DMS153 (cell line): ENCODE results near the gene DBNL.

Source experiments
- DNase-seq: peaks from one replicate; lab custom pipeline; 2025; lab: John Stamatoyannopoulos, UW

Gene DBNL

GRCh38 chr7:44078521-44078920 lies 34.0 kb downstream of the DBNL start:
- DNase-seq: no peak

DNA sequence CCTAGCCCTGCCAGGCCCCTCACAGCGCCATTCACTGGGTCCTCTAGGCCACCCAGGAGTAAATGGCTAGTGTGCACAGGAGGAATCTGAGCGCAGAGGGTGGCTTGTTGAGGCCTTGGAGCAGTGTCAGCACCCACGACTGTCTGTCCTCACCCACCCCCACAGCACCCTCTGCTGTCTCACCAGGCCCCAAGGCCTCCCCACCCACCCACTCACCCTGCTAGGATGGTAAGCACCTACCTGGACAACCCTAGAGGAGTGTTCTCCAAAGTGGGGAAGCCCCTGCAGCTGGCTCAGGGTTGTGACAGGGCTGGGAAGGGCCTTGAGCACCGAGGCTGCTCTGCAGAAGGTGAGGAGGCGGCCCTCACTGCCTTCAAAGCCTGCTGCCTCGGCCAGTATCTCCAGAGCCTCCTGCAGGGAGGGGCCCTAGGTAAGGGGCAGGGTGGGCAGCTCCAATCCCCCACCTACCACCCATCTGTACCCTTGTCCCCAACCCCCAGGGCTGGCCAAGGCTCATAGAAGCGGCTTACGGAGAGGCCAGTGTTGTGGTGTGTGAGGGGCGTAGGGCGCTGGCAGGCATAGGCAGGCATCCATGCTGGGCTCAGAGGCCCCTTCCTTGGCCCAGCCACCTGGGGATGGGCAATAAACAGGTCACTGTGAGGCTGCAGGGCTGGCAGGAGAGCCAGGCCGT lies 35.0 kb downstream of the DBNL start:
- no peak for DNase-seq

GRCh38 chr7:44080118-44080517 lies 35.6 kb downstream of the DBNL start:
- no peak for DNase-seq

GRCh38 chr7:44080686-44081265 lies 36.3 kb downstream of the DBNL start:
- no peak for DNase-seq

DNA sequence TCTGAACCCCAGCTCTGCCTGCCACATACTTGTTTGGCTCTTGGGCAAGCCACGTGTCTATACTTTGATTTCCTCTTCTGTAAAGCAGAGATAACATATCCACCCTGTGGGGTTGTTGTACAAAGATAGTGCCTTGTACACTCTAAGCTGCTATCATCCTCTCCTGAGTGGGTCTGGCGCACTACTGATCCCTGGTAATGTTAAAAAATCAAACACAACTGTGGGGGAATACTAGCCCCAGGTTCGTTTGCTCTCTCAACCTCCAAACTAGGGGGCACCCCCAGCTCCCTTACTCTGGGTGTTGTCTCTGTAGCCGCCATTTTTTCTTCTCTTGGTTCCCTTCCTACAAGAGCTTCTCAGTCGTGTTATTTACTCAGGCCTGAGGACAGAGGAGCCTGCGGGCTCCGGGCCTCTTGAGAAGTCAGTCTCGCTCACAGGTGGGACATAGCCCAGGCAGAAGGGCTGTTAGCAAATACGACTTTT lies 36.8 kb downstream of the DBNL start:
- DNase-seq: no peak

DNA sequence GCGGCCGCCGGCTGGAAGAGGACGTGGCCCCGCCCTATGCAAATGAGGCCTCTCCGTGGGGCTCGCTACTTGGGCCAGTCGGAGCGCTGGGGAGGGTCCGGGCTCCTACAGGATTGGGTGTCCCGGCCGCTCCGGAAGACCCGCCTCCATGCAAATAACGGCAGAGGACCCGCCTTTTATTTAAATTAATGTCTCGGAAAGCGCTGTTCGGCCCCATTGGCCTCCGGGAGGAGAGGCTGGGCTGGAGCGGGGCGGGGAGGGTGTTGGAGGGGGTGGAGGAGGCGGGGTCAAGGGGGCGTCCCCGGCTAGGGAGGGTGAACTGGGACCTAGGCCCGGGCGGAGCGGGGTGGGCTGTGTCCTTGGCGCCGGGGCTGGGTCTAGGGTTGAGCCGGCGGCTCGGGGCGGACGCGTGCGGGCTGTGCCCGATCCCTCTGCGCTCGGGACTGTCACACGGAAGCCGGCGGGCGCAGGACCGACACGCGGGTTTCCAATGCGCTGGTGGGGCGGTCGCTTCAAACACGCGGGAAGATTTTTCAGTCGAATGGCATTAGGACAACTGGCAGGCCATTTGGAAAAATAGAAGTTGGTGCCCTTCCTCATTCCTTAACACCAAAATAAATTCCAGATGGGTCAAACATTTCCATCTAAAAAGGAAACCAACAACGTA lies 38.2 kb downstream of the DBNL start:
- peak; percentile 99 for DNase-seq

DNA sequence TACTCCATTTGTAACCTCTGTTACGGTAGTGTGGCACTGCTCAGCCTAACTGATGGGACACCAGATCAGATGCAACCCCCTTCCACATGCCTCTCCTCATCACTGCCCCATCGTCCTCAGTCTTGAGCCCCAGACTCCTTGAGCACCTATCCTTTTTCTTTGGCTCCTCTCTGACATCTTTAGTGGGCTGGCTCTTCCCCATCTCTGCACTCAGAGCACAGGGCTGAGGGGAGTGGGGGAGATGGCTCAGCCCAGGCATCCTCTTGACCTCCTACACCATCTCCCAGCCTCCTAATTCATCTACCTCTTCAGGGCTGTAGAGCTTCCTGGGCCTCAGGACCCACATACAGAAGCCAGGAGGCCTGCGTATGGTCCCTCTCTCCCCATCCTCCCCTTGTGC lies 39.3 kb downstream of the DBNL start:
- no peak for DNase-seq

- DNase-seq: no peak
Observed at GRCh38 chr7:44084701-44085100, 40.2 kb downstream of the DBNL start.

GRCh38 chr7:44085546-44085945 lies 41.0 kb downstream of the DBNL start:
- DNase-seq: no peak

GRCh38 chr7:44086627-44087026 lies 42.1 kb downstream of the DBNL start:
- no peak for DNase-seq

DNA sequence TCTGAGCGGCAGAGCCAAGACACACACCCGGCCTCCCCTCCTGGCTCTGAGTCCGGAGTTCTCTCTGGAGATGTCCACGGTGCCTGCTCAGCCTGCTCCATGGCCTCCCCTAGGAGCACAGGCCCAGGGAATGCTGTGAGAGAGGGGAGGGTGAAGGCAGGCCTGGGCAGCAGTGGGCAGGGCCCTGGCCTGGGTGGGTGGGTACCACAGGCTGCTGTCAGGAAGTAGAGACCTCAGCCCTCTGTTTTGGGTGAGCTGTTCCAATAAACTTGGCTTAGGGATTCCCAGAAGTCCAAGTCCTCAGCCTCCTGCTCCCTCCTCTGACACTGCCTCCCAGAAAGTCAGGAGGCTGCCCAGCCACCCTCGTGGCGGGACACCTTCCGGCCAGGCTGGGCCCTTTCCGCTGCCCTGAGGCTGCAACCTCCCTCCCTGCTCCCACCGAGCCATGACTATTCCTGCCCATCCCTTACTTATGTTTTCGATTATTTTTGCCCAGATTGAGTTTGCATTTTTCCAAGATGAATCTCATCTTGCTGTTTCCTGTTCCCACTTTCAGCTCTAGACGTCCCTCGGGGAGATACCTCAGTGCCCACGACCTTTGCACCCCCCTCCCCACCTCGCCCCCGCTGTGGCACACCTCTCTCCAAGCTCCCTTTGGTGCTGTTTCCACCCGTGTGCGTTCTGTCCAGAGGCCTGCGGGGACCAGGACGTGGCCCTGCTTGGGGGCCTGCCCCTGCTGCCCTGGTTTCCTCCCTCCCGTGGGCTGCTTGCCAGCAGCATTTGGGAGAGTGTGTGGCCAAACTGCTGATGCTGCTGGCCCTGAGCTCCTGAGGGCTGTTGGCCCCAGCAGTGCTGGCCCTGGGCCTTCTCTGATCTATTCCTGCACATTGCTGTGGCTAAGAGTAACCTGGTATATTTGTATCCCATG lies 43.7 kb downstream of the DBNL start:
- no peak for DNase-seq

DNA sequence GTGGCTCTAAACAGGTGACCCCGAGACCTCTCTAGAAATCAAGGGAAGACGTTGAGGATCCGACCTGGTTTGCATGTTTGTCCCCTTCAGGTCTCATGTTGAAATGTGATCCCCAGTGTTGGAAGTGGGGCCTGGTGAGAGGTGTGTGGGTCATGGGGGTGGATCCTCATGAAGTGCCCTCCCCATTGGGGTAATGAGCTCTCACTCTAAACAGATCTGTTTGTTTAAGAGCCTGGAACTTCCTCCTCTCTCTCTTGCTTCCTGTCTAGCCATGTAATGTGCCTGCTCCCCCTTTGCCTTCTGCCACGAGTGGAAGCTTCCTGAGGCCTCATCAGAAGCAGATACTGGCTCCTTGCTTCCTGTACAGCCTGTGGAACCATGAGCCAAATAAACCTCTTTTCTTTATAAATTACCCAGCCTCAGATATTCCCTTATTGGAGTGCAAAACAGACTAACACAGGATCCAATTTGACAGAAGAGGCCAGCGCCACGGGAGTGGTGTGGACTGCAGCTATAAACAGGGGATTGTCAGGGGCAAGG lies 48.7 kb downstream of the DBNL start:
- DNase-seq: no peak

GRCh38 chr7:44094365-44094764 lies 49.9 kb downstream of the DBNL start:
- DNase-seq: no peak

DNA sequence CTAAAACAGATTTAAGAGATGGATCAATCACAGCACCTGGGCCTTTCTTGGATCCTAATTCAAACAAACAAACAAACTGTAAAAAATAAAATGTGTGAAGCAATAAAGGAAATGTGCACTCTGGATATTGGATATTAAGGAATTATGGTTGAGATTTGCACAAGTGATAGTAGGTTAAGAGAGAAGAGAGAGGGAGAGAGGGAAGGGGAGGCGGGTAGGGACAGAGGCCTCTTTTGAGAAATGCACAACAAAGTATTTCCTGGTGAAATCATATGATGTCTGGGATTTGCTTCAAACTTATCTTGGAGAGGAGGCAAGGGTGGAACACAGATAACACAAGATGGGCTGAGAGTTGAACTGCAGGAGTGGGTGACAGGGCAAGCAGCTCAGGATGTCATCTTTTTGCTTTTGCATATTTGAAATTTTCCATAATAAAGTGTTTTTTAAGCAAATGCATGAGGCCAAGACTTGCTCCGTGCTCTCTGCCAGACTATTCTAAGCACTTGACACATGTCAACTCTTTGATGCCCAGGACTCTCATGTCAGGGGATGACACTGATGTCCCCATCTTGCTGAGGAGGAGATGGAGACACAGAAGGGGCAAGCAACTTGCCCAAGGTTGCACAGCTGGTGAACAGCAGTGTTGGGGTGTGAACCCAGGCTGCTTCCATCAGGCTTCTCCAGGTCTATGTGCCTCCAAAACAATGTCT lies 50.5 kb downstream of the DBNL start:
- no peak for DNase-seq

- no peak for DNase-seq
Observed at GRCh38 chr7:44095781-44096180, 51.3 kb downstream of the DBNL start.

GRCh38 chr7:44096326-44096881 lies 51.9 kb downstream of the DBNL start:
- DNase-seq: no peak

- no peak for DNase-seq
Observed at GRCh38 chr7:44097064-44097932, 52.8 kb downstream of the DBNL start.

GRCh38 chr7:44098092-44099068 lies 53.9 kb downstream of the DBNL start:
- DNase-seq: no peak

DNA sequence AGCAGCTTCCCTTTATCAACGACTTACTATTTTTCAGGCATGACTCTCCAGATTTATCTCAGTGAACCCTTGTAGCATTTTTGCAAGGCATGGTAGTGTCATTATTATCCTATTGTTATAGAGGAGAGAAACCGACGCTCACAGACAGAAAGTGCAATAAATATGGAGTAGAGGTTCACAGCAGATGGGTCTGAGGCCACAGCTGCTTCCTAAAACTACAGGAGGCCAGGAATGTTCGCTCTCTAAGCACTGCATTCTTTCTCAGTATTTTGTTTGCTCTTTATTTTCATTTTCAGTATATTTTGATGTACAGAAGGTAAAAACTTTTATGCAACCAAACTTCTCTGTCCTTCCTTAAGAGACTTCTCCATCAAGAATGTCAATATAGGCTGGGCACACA lies 55.2 kb downstream of the DBNL start:
- no peak for DNase-seq
